ENCODE results near the gene SELENOV.
A peak's percentile ranks its signal among the peaks of the same experiment; 100 is the strongest.

The SELENOV gene

DNA sequence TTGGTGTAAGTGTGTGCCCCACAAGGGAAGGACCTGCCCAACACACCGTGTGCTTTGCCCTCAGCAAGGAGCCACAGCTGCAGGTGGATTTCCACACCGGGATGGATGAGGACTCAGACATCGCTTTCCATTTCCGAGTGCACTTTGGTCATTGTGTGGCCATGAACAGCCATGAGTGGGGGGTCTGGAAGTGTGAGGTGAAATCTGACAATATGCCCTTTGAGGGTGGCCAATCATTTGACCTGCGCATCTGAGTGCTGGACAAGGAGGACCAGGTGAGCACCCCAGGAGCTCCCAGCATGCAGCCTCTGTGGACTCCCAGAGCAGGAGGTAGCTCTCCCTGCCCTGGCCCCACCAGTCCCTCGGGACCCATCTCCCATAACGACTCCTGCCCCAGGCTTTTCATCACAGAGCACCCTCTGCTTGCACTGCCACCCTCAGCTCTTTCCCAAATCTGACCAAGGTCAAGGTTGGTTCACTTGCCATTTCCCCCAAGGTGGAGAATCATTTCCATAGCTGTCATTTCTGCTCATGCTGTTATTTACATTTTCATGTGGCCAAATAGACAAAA is 38.2 kb downstream of the SELENOV start:
- H3K9me3 ChIP-seq (ENCODE audit: control insufficient read depth, insufficient read depth, low read depth, low read length) = no peaks in the 10 kb centered on the region
- peaks cover 15% of the 10 kb centered on the region for H3K4me1 ChIP-seq (ENCODE audit: control insufficient read depth, insufficient read depth, low read length)
- ChIA-PET CTCF (interaction anchor here (0.6 to 7.9 kb wide), 15 partner anchors 8 to 1803 kb away, joined by 3 to 148 read pairs (median 3); partner anchors contain the start of genes EID2B, MED29 and PAF1), POLR2A (interaction anchor here (0.5 to 0.6 kb wide), 2 partner anchors 20 to 98 kb away, joined by 4 read pairs; partner anchors contain the start of gene EID2B)
- no peak for TF ChIP-seq YY2 (tag by site-specific recombination; IDR thresholded peaks at IDR 0.05)
- no peak for TF ChIP-seq ZSCAN5A (tag by site-specific recombination; IDR thresholded peaks at IDR 0.05)
- no peak for TF ChIP-seq ZBTB8A (tag by site-specific recombination; IDR thresholded peaks at IDR 0.05)
- peak; percentile 67 for TF ChIP-seq ZNF692 (tag by site-specific recombination; IDR thresholded peaks at IDR 0.05)
- no peak for TF ChIP-seq ZNF514 (tag by site-specific recombination; IDR thresholded peaks at IDR 0.05)
- no peak for TF ChIP-seq ZNF211 (tag by site-specific recombination; IDR thresholded peaks at IDR 0.05; ENCODE audit: low read depth)
- peak; percentile 62 for TF ChIP-seq ZBTB17 (tag by site-specific recombination; IDR thresholded peaks at IDR 0.05)
- TF ChIP-seq, protein P1, sequence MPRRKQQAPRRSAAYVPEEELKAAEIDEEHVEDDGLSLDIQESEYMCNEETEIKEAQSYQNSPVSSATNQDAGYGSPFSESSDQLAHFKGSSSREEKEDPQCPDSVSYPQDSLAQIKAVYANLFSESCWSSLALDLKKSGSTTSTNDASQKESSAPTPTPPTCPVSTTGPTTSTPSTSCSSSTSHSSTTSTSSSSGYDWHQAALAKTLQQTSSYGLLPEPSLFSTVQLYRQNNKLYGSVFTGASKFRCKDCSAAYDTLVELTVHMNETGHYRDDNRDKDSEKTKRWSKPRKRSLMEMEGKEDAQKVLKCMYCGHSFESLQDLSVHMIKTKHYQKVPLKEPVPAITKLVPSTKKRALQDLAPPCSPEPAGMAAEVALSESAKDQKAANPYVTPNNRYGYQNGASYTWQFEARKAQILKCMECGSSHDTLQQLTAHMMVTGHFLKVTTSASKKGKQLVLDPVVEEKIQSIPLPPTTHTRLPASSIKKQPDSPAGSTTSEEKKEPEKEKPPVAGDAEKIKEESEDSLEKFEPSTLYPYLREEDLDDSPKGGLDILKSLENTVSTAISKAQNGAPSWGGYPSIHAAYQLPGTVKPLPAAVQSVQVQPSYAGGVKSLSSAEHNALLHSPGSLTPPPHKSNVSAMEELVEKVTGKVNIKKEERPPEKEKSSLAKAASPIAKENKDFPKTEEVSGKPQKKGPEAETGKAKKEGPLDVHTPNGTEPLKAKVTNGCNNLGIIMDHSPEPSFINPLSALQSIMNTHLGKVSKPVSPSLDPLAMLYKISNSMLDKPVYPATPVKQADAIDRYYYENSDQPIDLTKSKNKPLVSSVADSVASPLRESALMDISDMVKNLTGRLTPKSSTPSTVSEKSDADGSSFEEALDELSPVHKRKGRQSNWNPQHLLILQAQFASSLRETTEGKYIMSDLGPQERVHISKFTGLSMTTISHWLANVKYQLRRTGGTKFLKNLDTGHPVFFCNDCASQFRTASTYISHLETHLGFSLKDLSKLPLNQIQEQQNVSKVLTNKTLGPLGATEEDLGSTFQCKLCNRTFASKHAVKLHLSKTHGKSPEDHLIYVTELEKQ (tag by site-specific recombination; IDR thresholded peaks at IDR 0.05; ENCODE audit: borderline replicate concordance) = no peak
- TF ChIP-seq INSM2 (tag by site-specific recombination; IDR thresholded peaks at IDR 0.05) = no peak
- no peak for TF ChIP-seq ZNF214 (tag by site-specific recombination; IDR thresholded peaks at IDR 0.05; ENCODE audit: borderline replicate concordance)
- TF ChIP-seq ZNF426 (tag by site-specific recombination; IDR thresholded peaks at IDR 0.05) = no peak
- no peak for TF ChIP-seq ZNF138 (tag by site-specific recombination; IDR thresholded peaks at IDR 0.05; ENCODE audit: borderline replicate concordance)
- no peak for TF ChIP-seq ZNF112 (tag by site-specific recombination; IDR thresholded peaks at IDR 0.05)
- no peak for TF ChIP-seq ZNF16 (tag by site-specific recombination; IDR thresholded peaks at IDR 0.05; ENCODE audit: low read depth)
- peak; percentile 68; the same call in 1 of the 2 replicates for TF ChIP-seq ZFP69B (tag by site-specific recombination; IDR thresholded peaks at IDR 0.05)
- no peak overlapping the region for H3K27ac ChIP-seq (ENCODE audit: extremely low read depth, low read depth, low read length)
- no peak overlapping the region for H3K4me3 ChIP-seq (ENCODE audit: low read depth, low read length)
- H3K36me3 ChIP-seq (ENCODE audit: control insufficient read depth in 2 of 2, insufficient read depth in 1 of 2, low read length in 2 of 2) = no peaks in the 10 kb centered on the region; a peak in 1 of 3 replicates

DNA sequence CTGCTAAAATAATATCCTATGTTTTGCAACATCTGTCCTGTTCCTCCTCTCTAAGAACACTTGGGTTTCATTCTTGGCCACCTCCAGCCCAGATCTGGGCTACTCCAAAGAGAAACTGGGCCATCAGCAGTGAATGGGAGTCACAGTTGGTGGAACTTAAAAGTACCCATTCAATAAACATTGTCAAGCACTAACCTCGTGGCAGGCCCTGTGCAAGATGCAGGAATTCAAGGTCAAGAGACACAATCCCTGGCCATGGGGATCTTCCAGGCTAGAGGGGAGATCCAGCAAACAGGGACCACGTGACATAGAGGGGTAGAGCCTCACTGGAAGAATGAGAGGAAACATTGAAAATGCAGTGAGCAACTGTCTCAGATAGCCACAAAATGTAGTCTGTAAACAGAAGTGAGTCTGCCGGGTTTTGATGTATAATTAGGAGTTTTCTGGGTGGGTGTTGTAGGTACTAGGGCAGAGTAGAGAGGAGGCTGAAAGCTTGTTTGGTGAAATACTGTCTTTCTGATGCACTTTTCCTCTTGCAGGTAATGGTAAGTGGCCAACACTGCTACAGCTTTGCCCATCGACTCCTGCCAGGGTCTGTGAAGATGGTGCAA is 39.9 kb downstream of the SELENOV start:
- Histone ChIP-seq H3K27ac (ENCODE audit: extremely low read depth, low read depth, low read length) (no peak overlapping the region), H3K9me3 (ENCODE audit: control insufficient read depth, insufficient read depth, low read depth, low read length) (peaks cover under 1% of the 10 kb centered on the region; the same call in 1 of the 2 replicates), H3K4me3 (ENCODE audit: low read depth, low read length) (no peak overlapping the region), H3K36me3 (ENCODE audit: control insufficient read depth in 2 of 2, insufficient read depth in 1 of 2, low read length in 2 of 2) (no peaks in the 10 kb centered on the region; a peak in 1 of 3 replicates), H3K4me1 (ENCODE audit: control insufficient read depth, insufficient read depth, low read length) (peaks cover 19% of the 10 kb centered on the region)
- ChIA-PET CTCF (interaction anchor here (0.6 to 1.9 kb wide), 6 partner anchors 20 to 124 kb away, joined by 3 to 7 read pairs (median 4); no protein-coding TSS in a partner anchor), POLR2A (no interaction called here)
- TF ChIP-seq ZSCAN4 (tag by site-specific recombination; IDR thresholded peaks at IDR 0.05) = no peak
- peak; percentile 94 for TF ChIP-seq ZFP3 (tag by site-specific recombination; IDR thresholded peaks at IDR 0.05; ENCODE audit: low read depth)
- TF ChIP-seq, protein P2, sequence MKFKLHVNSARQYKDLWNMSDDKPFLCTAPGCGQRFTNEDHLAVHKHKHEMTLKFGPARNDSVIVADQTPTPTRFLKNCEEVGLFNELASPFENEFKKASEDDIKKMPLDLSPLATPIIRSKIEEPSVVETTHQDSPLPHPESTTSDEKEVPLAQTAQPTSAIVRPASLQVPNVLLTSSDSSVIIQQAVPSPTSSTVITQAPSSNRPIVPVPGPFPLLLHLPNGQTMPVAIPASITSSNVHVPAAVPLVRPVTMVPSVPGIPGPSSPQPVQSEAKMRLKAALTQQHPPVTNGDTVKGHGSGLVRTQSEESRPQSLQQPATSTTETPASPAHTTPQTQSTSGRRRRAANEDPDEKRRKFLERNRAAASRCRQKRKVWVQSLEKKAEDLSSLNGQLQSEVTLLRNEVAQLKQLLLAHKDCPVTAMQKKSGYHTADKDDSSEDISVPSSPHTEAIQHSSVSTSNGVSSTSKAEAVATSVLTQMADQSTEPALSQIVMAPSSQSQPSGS (tag by site-specific recombination; IDR thresholded peaks at IDR 0.05; ENCODE audit: low read depth) = no peak
- TF ChIP-seq GLI2 (tag by site-specific recombination; IDR thresholded peaks at IDR 0.05; ENCODE audit: borderline replicate concordance, low read depth) = no peak
- TF ChIP-seq ZNF19 (tag by site-specific recombination; IDR thresholded peaks at IDR 0.05; ENCODE audit: low read depth) = no peak
- no peak for TF ChIP-seq ZSCAN5A (tag by site-specific recombination; IDR thresholded peaks at IDR 0.05)
